Neuronal stem cell (in vitro differentiated cells): ENCODE measurements around the gene PDE1A.

ENCODE experiments used
- DNase-seq: peaks from one replicate; pipeline ENCODE4 v3.0.0-alpha.2; 2013; ENCODE audit warnings: low spot score
- H2AFZ ChIP-seq: one replicate; pipeline ENCODE4 v1.6.1; 2013; ENCODE audit warnings: mild to moderate bottlenecking, low read length, inconsistent platforms
- H2AK5ac ChIP-seq: 2 replicates; pipeline ENCODE4 v1.6.1; 2013; ENCODE audit warnings: low read depth, mild to moderate bottlenecking, inconsistent platforms, low read length, moderate library complexity, mixed read lengths
- H2BK120ac ChIP-seq: 2 replicates; pipeline ENCODE4 v1.6.1; 2013; ENCODE audit warnings: low read depth, mild to moderate bottlenecking, inconsistent platforms, low read length, moderate library complexity, mixed read lengths
- H2BK12ac ChIP-seq: one replicate; pipeline ENCODE4 v1.6.1; 2013; ENCODE audit warnings: low read length, inconsistent platforms
- H2BK15ac ChIP-seq: 2 replicates; pipeline ENCODE4 v1.6.1; 2013; ENCODE audit warnings: mild to moderate bottlenecking, low read length, inconsistent platforms, mixed read lengths
- H2BK5ac ChIP-seq: one replicate; pipeline ENCODE4 v1.6.1; 2013; ENCODE audit warnings: inconsistent platforms, mild to moderate bottlenecking, low read length, moderate library complexity
- H3K14ac ChIP-seq: one replicate; pipeline ENCODE4 v1.6.1; 2013; ENCODE audit warnings: low read length, inconsistent platforms
- H3K18ac ChIP-seq: 2 replicates; pipeline ENCODE4 v1.6.1; 2013; ENCODE audit warnings: low read length, inconsistent platforms
- H3K23ac ChIP-seq: 2 replicates; pipeline ENCODE4 v1.6.1; 2013; ENCODE audit warnings: low read depth, mild to moderate bottlenecking, mixed read lengths, low read length, inconsistent platforms; ENCODE audit not compliant: poor library complexity
- H3K27ac ChIP-seq: replicated peaks from 3 replicates; pipeline ENCODE4 v1.5.1; 2013; ENCODE audit warnings: low read length, inconsistent platforms
- H3K27me3 ChIP-seq, 3 experiments: 2 replicates each; pipeline ENCODE4 v1.6.1; 2013; ENCODE audit warnings: low read length in 3 of 3, mild to moderate bottlenecking in 2 of 3, inconsistent platforms in 1 of 3, low read depth in 1 of 3, mixed read lengths in 1 of 3, moderate library complexity in 1 of 3; ENCODE audit not compliant: control insufficient read depth in 3 of 3, insufficient read depth in 3 of 3
- H3K36me3 ChIP-seq, 2 donors: replicated peaks in 1 of 2; 2 replicates each; pipeline ENCODE4 v1.6.1; 2013; ENCODE audit warnings: low read length in 2 of 2; ENCODE audit not compliant: control insufficient read depth in 2 of 2, insufficient read depth in 2 of 2
- H3K4ac ChIP-seq: 2 replicates; pipeline ENCODE4 v1.6.1; 2013; ENCODE audit warnings: inconsistent platforms, mild to moderate bottlenecking, low read length, moderate library complexity
- H3K4me1 ChIP-seq, 2 donors: 1 replicate in 1 of 2; 2 replicates in 1 of 2; pipeline ENCODE4 v1.6.1; 2013; ENCODE audit warnings: low read length in 2 of 2, low read depth in 1 of 2; ENCODE audit not compliant: control insufficient read depth in 2 of 2, insufficient read depth in 1 of 2
- H3K4me2 ChIP-seq: one replicate; pipeline ENCODE4 v1.6.1; 2013; ENCODE audit warnings: mild to moderate bottlenecking, low read length, inconsistent platforms; ENCODE audit not compliant: insufficient read depth, poor library complexity, severe bottlenecking
- H3K4me3 ChIP-seq, 2 donors: 2 replicates each; pipeline ENCODE4 v1.5.1; 2013; ENCODE audit warnings: low read length in 2 of 2, mild to moderate bottlenecking in 2 of 2, inconsistent platforms in 1 of 2, moderate library complexity in 1 of 2
- H3K79me1 ChIP-seq: one replicate; pipeline ENCODE4 v1.6.1; 2013; ENCODE audit warnings: low read depth, mild to moderate bottlenecking, inconsistent platforms, low read length, moderate library complexity
- H3K9ac ChIP-seq: one replicate; pipeline ENCODE4 v1.6.1; 2013; ENCODE audit warnings: mild to moderate bottlenecking, low read depth, low read length, inconsistent platforms; ENCODE audit not compliant: poor library complexity
- H3K9me3 ChIP-seq, 2 donors: replicated peaks in 1 of 2; 2 replicates each; pipeline versions ENCODE3 to v1.6.1; 2013; ENCODE audit warnings: low read length in 2 of 2, mild to moderate bottlenecking in 2 of 2, inconsistent platforms in 1 of 2, low read depth in 1 of 2, mixed read lengths in 1 of 2, moderate library complexity in 1 of 2; ENCODE audit not compliant: control insufficient read depth in 2 of 2, insufficient read depth in 1 of 2
- H4K8ac ChIP-seq: one replicate; pipeline ENCODE4 v1.6.1; 2013; ENCODE audit warnings: low read depth, mild to moderate bottlenecking, inconsistent platforms, low read length, moderate library complexity
- H4K91ac ChIP-seq: one replicate; pipeline ENCODE4 v1.6.1; 2013; ENCODE audit warnings: low read length, low read depth, mild to moderate bottlenecking, inconsistent platforms; ENCODE audit not compliant: poor library complexity
- WGBS, 2 donors: extraction: QIAGEN DNeasy Blood & Tissue Kit; methylation state at CpG; one replicate each; pipeline ENCODE4 v1.1.7; 2013; ENCODE audit warnings: missing lambda C conversion rate in 2 of 2, mixed read lengths in 1 of 2; ENCODE audit not compliant: insufficient read length in 2 of 2, insufficient replicate concordance in 1 of 2; ENCODE audit errors: extremely low coverage in 2 of 2; 5-methylcytosine and 5-hydroxymethylcytosine counted together

Gene PDE1A

GRCh38 chr2:182359990-182360662 lies 66.7 kb downstream of the PDE1A start:
- Histone ChIP-seq H3K4ac (no peak overlapping the region), H3K14ac (no peak overlapping the region), H3K79me1 (no peaks in the 10 kb centered on the region), H3K9me3 (no peaks in the 10 kb centered on the region), H3K4me2 (no peak overlapping the region), H3K36me3 (no peaks in the 10 kb centered on the region), H4K8ac (no peak overlapping the region), H3K27me3 (no peaks in the 10 kb centered on the region), H2BK120ac (no peak overlapping the region), H3K9ac (no peak overlapping the region), H2BK15ac (no peak overlapping the region), H4K91ac (no peak overlapping the region), H2BK5ac (no peak overlapping the region), H2AK5ac (no peak overlapping the region), H3K27ac (no peak overlapping the region), H2BK12ac (no peak overlapping the region), H3K4me3 (no peak overlapping the region), H3K4me1 (no peaks in the 10 kb centered on the region), H2AFZ (no peak overlapping the region), H3K18ac (no peak overlapping the region), H3K23ac (no peak overlapping the region)
- WGBS, 2 donors = no CpG with 5 or more reads among the region's 10 CpGs
- no peak for DNase-seq

DNA sequence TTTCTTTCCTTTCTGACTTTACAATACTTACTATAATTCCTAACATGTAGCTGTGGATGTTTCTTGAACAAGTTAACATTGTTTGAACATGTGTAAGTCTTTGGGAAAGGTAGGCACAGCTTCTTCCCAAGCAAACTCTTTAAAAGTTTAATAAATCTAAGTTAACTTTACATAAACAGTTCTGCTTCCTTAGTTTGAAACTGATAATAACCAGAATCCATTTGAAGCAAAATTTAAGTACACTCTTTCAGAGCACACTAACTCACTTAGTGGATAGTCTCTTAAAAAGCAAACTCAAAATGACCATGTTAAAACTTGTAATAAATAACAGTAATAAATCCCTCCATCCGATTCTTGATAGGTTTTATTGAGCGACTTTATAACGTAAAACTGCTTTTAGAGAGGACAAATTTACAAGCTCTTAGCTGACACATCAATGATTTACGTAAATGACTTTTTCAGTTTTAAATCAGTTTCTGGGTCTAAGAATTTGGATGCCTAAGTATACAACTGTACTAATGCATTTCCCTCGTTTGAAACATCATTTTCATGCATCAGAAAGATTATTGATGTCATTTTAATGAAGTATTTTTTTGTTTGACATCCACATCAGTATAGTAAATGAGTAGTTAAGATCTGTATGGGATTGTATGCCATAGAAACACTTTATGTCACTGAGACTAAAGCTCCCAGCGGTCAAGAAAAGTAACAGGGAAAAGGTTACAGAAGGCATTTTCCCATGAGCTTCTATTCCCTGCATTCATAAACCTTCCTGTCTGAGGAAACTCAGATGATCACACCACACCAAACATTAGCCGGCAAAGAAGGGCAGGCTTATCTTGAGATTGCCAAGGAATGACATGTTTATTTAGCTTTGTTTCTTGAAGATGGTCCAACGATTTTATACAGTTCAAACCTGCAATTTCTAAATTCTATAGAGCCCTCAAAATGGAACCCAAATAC lies 67.5 kb downstream of the PDE1A start:
- no peaks in the 10 kb centered on the region for H3K4me1 ChIP-seq
- no peak for DNase-seq
- H2BK5ac ChIP-seq = no peak overlapping the region
- H2BK15ac ChIP-seq = no peak overlapping the region
- no peak overlapping the region for H2BK120ac ChIP-seq
- H3K79me1 ChIP-seq = no peaks in the 10 kb centered on the region
- H3K4ac ChIP-seq = no peak overlapping the region
- H3K4me2 ChIP-seq = no peak overlapping the region
- no peak overlapping the region for H4K8ac ChIP-seq
- H3K9me3 ChIP-seq = no peaks in the 10 kb centered on the region
- no peak overlapping the region for H3K9ac ChIP-seq
- no peak overlapping the region for H3K27ac ChIP-seq
- H4K91ac ChIP-seq = no peak overlapping the region
- H3K23ac ChIP-seq = no peak overlapping the region
- no peak overlapping the region for H3K4me3 ChIP-seq
- no CpG with 5 or more reads among the region's 8 CpGs for WGBS, 2 donors
- no peak overlapping the region for H2BK12ac ChIP-seq
- no peak overlapping the region for H2AK5ac ChIP-seq
- H3K27me3 ChIP-seq = no peaks in the 10 kb centered on the region
- H3K14ac ChIP-seq = no peak overlapping the region
- H3K18ac ChIP-seq = no peak overlapping the region
- no peaks in the 10 kb centered on the region for H3K36me3 ChIP-seq
- no peak overlapping the region for H2AFZ ChIP-seq

- Histone ChIP-seq H3K9ac (no peak overlapping the region), H2AK5ac (no peak overlapping the region), H4K91ac (no peak overlapping the region), H3K4ac (no peak overlapping the region), H3K18ac (no peak overlapping the region), H3K23ac (no peak overlapping the region), H3K4me3 (no peak overlapping the region), H2BK120ac (no peak overlapping the region), H3K4me1 (no peaks in the 10 kb centered on the region), H3K79me1 (no peaks in the 10 kb centered on the region), H3K14ac (no peak overlapping the region), H3K4me2 (no peak overlapping the region), H3K36me3 (no peaks in the 10 kb centered on the region), H3K9me3 (no peaks in the 10 kb centered on the region), H2BK12ac (no peak overlapping the region), H2BK15ac (no peak overlapping the region), H3K27me3 (no peaks in the 10 kb centered on the region), H3K27ac (no peak overlapping the region), H4K8ac (no peak overlapping the region), H2BK5ac (no peak overlapping the region), H2AFZ (no peak overlapping the region)
- no peak for DNase-seq
- no CpG with 5 or more reads among the region's 3 CpGs for WGBS, 2 donors
These were observed 68.2 kb downstream of the PDE1A start for GRCh38 chr2:182358601-182359000.

DNA sequence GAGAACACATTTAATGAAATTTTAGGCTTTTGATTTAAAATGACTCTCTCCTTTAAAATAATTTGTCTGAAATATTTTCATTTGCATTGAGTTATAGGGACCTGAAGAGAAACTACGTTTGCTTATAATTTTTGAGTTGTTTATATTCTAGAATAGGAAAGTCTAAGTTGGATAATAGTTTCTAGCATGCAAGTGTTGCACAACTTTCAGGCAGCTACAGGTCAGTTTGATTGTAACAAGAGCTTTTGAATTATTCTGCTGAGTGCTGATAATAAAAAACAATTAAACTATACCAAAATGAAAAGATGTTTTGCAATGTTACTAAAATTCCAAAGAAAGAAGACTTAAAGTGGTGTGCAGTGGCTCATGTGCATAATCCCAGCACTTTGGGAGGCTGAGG lies 71.0 kb downstream of the PDE1A start:
- H3K4me2 ChIP-seq = no peak overlapping the region
- no peaks in the 10 kb centered on the region for H3K79me1 ChIP-seq
- no peak overlapping the region for H2BK15ac ChIP-seq
- H3K14ac ChIP-seq = no peak overlapping the region
- H3K4me3 ChIP-seq = no peak overlapping the region
- no peaks in the 10 kb centered on the region for H3K27me3 ChIP-seq
- H2BK12ac ChIP-seq = no peak overlapping the region
- H4K8ac ChIP-seq = no peak overlapping the region
- H3K9me3 ChIP-seq = no peaks in the 10 kb centered on the region
- WGBS, 2 donors = no CpG with 5 or more reads among the region's 1 CpG
- no peak overlapping the region for H2AFZ ChIP-seq
- no peak overlapping the region for H3K23ac ChIP-seq
- no peak for DNase-seq
- no peak overlapping the region for H2BK120ac ChIP-seq
- H3K18ac ChIP-seq = no peak overlapping the region
- no peaks in the 10 kb centered on the region for H3K4me1 ChIP-seq
- H2AK5ac ChIP-seq = no peak overlapping the region
- H3K36me3 ChIP-seq = no peaks in the 10 kb centered on the region
- H3K4ac ChIP-seq = no peak overlapping the region
- no peak overlapping the region for H3K9ac ChIP-seq
- H4K91ac ChIP-seq = no peak overlapping the region
- H2BK5ac ChIP-seq = no peak overlapping the region
- H3K27ac ChIP-seq = no peak overlapping the region
